Activated naive CD8-positive, alpha-beta T cell treated with anti-CD3 and anti-CD28 coated beads, Interleukin-2, amount 50 U/mL, for 24 hours (primary cell): ENCODE results near the gene ZKSCAN4.

Source experiments
- ATAC-seq: fragments of 150-1000 bp; cut with Tn5 transposase; one replicate; pipeline ENCODE4 v1.10.0; 2021
- DNase-seq: peaks from one replicate; pipeline ENCODE4 v3.0.0; 2021
- H3K27ac Mint-ChIP-seq: one replicate; pipeline ENCODE4 v1.8.0; 2021; ENCODE audit warnings: mild to moderate bottlenecking, mixed read lengths
- H3K27me3 Mint-ChIP-seq: one replicate; pipeline ENCODE4 v1.8.0; 2021; ENCODE audit warnings: mixed read lengths
- H3K36me3 Mint-ChIP-seq: one replicate; pipeline ENCODE4 v1.8.0; 2021; ENCODE audit warnings: low read depth, mixed read lengths
- H3K4me1 Mint-ChIP-seq: one replicate; pipeline ENCODE4 v1.8.0; 2021; ENCODE audit warnings: mixed read lengths
- H3K4me3 Mint-ChIP-seq: one replicate; pipeline ENCODE4 v1.8.0; 2021; ENCODE audit warnings: mild to moderate bottlenecking, moderate library complexity, mixed read lengths
- H3K9me3 Mint-ChIP-seq: one replicate; pipeline ENCODE4 v1.8.0; 2021; ENCODE audit warnings: mixed read lengths

Gene ZKSCAN4

GRCh38 chr6:28252009-28252975 lies at the start of gene ZKSCAN4:
Gene ZKSCAN4 (minus strand): TSS chr6:28252269. CDS start chr6:28251980, 289 bp downstream.
- DNase-seq = peak; percentile 84
- ATAC-seq = peak; percentile 90
- Mint-ChIP-seq H3K36me3 (peaks cover under 1% of the 10 kb centered on the region), H3K4me1 (peaks cover 28% of the 10 kb centered on the region), H3K27me3 (no peaks in the 10 kb centered on the region), H3K27ac (peak within 1 kb of the TSS; percentile 89), H3K9me3 (no peaks in the 10 kb centered on the region), H3K4me3 (peak within 1 kb of the TSS; percentile 90)

- H3K36me3 Mint-ChIP-seq = peaks cover under 1% of the 10 kb centered on the region
- DNase-seq = no peak
These were observed 44.5 kb upstream of the ZKSCAN4 start for GRCh38 chr6:28296520-28297060.

GRCh38 chr6:28295326-28295725 lies 43.3 kb upstream of the ZKSCAN4 start:
- Mint-ChIP-seq H3K4me1 (no peaks in the 10 kb centered on the region), H3K4me3 (no peak overlapping the region), H3K27me3 (no peaks in the 10 kb centered on the region), H3K36me3 (peaks cover 2% of the 10 kb centered on the region), H3K27ac (no peak overlapping the region), H3K9me3 (no peaks in the 10 kb centered on the region)
- DNase-seq (no peak), ATAC-seq (no peak)

More at GRCh38 chr6:28296520-28297060, 44.5 kb upstream of the ZKSCAN4 start:
- no peak for ATAC-seq
- no peaks in the 10 kb centered on the region for H3K4me1 Mint-ChIP-seq
- H3K27ac Mint-ChIP-seq = no peak overlapping the region
- H3K27me3 Mint-ChIP-seq = no peaks in the 10 kb centered on the region
- no peak overlapping the region for H3K4me3 Mint-ChIP-seq
- H3K9me3 Mint-ChIP-seq = no peaks in the 10 kb centered on the region

GRCh38 chr6:28291573-28291972 lies 39.5 kb upstream of the ZKSCAN4 start:
- Mint-ChIP-seq H3K9me3 (no peaks in the 10 kb centered on the region), H3K36me3 (peaks cover 14% of the 10 kb centered on the region), H3K27me3 (peaks cover under 1% of the 10 kb centered on the region), H3K4me3 (no peak overlapping the region), H3K4me1 (no peaks in the 10 kb centered on the region), H3K27ac (no peak overlapping the region)
- no peak for ATAC-seq
- no peak for DNase-seq

GRCh38 chr6:28282926-28283325 lies 30.9 kb upstream of the ZKSCAN4 start:
- Mint-ChIP-seq H3K9me3 (peaks cover 3% of the 10 kb centered on the region), H3K4me3 (no peak overlapping the region), H3K4me1 (peaks cover 13% of the 10 kb centered on the region), H3K36me3 (peaks cover 18% of the 10 kb centered on the region), H3K27ac (no peak overlapping the region), H3K27me3 (peaks cover 15% of the 10 kb centered on the region)
- no peak for ATAC-seq
- DNase-seq = no peak

DNA sequence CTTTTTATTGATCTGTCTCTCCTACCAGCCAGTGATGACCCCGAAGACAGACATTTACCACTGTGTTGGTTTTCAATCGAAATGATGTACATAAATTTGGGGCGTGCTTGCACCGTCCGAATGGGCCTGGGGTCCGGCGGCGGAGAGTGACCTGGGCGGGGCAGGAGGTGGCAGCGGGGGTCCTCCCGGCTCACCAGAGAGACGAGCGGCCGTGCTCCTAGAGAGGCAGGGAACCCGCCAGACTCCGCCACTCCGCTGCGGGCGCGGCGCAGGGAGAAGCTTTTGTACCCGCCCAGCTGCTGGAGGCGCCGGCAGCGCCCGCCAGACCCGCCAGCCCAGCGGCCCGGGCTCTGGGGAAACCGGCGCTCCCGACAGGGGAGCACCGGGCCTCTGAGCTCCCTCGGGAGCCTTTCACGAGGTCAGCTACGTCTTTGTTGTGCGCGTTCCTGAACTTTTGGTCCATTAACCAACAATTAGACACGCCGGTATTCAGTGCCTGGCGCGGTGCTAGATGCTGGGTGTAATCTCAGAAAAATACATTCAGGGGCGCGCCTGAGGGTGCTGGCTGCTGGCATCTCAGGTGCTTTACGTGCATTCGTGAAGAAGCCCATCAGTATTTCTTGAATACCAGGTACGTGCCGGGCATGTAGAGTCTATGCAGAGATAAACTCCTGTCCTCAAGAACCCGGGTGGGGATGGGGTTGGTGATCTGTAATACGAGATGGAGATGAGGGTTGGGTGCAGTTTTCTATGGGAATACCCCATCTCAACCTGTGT lies 29.4 kb upstream of the ZKSCAN4 start, which contains the start of gene PGBD1:
TSS of gene PGBD1 (plus strand) at position 285 of the 777 bp plus-strand sequence. CDS start 2,242 bp downstream, outside the sequence.
- peak; percentile 92 for ATAC-seq
- peaks cover 13% of the 10 kb centered on the region for H3K4me1 Mint-ChIP-seq

GRCh38 chr6:28280595-28281287 lies 28.7 kb upstream of the ZKSCAN4 start:
- Mint-ChIP-seq H3K36me3 (peaks cover 16% of the 10 kb centered on the region), H3K4me3 (peak overlapping the region; percentile 82), H3K27me3 (peaks cover 13% of the 10 kb centered on the region), H3K9me3 (peaks cover 3% of the 10 kb centered on the region), H3K27ac (no peak overlapping the region), H3K4me1 (peaks cover 13% of the 10 kb centered on the region)
- DNase-seq (no peak), ATAC-seq (no peak)

More for the DNA sequence above, 29.4 kb upstream of the ZKSCAN4 start, which contains the start of gene PGBD1:
- peak; percentile 71 for DNase-seq
- peak within 1 kb of the TSS; percentile 82 for H3K4me3 Mint-ChIP-seq
- H3K27me3 Mint-ChIP-seq = peaks cover 14% of the 10 kb centered on the region
- H3K27ac Mint-ChIP-seq = no peak within 1 kb of the TSS
- peaks cover 12% of the 10 kb centered on the region for H3K36me3 Mint-ChIP-seq
- peaks cover 3% of the 10 kb centered on the region for H3K9me3 Mint-ChIP-seq

DNA sequence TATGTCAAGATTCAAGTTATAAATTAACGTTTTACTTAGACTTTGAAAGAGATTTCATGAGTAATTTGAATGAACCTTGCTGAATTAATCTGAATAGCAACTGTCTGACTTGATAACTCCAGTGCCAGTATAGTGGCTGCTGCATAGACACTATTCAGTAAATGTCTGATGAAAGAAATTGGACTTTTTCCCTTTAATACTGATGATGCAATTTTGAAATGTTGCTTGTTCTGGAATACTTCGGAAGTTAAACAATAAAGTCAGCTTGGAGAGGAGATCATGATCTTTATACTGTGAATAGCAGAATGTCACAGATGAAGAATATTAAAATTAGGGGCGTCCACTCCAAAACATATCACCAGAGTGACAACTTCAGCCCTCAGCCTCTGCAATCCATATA lies 25.7 kb upstream of the ZKSCAN4 start:
- Mint-ChIP-seq H3K27ac (no peak overlapping the region), H3K4me3 (no peak overlapping the region), H3K27me3 (peaks cover 10% of the 10 kb centered on the region), H3K4me1 (peaks cover 16% of the 10 kb centered on the region), H3K9me3 (no peaks in the 10 kb centered on the region), H3K36me3 (peaks cover 29% of the 10 kb centered on the region)
- ATAC-seq (no peak), DNase-seq (no peak)

- Mint-ChIP-seq H3K36me3 (peaks cover 34% of the 10 kb centered on the region), H3K4me3 (no peak overlapping the region), H3K27me3 (peaks cover under 1% of the 10 kb centered on the region), H3K9me3 (no peaks in the 10 kb centered on the region), H3K4me1 (peaks cover 6% of the 10 kb centered on the region), H3K27ac (peak overlapping the region; percentile 10)
- ATAC-seq (no peak), DNase-seq (no peak)
These were observed 22.8 kb upstream of the ZKSCAN4 start for GRCh38 chr6:28274888-28275287.

- Mint-ChIP-seq H3K4me3 (no peak overlapping the region), H3K27me3 (no peaks in the 10 kb centered on the region), H3K36me3 (peaks cover 11% of the 10 kb centered on the region), H3K9me3 (no peaks in the 10 kb centered on the region), H3K27ac (peak overlapping the region; percentile 37), H3K4me1 (peaks cover 16% of the 10 kb centered on the region)
- no peak for DNase-seq
- peak; percentile 45 for ATAC-seq
These were observed 17.4 kb upstream of the ZKSCAN4 start for GRCh38 chr6:28269492-28269891.

GRCh38 chr6:28267695-28268059 lies 15.6 kb upstream of the ZKSCAN4 start:
- Mint-ChIP-seq H3K27me3 (no peaks in the 10 kb centered on the region), H3K4me1 (peaks cover 16% of the 10 kb centered on the region), H3K27ac (no peak overlapping the region), H3K9me3 (no peaks in the 10 kb centered on the region), H3K36me3 (peaks cover 4% of the 10 kb centered on the region), H3K4me3 (no peak overlapping the region)
- no peak for ATAC-seq
- DNase-seq = no peak

DNA sequence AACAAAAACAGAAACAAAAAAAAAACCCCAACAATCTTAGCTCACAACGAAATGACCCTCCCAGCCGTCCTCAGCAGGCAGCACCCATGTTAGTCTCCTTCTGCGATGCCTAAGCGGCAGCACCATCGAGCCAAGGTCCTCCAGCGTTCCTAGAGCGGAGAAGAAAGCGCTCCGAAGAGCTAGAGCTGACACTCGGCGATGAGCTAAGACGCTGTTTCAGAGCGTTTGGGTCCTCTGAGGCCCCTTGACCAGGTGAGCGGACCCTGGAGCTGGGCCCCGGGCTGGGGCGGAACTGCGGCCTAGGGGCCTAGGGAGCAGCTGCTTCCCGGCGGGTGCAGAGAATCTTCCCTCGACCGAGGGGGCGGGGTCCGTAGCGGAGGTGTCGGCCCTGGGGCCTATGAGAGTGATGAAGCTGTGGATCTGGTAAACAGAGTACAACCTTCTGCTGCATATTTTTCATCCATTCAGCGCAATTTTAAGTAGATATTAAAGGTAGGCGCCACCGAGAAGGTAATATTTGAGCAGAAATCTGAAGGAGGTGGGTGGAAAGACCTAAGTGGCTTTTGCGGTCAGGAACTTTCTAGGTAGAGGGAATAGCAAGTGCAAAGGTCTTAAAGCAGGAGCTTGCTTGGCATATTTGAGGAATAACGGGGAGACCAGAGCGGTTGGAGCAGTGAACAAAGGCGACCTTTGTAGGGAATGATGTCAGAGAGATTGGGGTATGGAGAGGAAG lies 15.1 kb upstream of the ZKSCAN4 start, which contains the start of gene ZSCAN26:
TSS of gene ZSCAN26 (plus strand) at position 182 of the 733 bp plus-strand sequence. CDS start 4,777 bp downstream, outside the sequence.
- no peaks in the 10 kb centered on the region for H3K27me3 Mint-ChIP-seq
- no peaks in the 10 kb centered on the region for H3K9me3 Mint-ChIP-seq
- H3K4me3 Mint-ChIP-seq = no peak within 1 kb of the TSS
- DNase-seq (peak; percentile 79), ATAC-seq (peak; percentile 91)
- H3K36me3 Mint-ChIP-seq = no peaks in the 10 kb centered on the region
- no peak within 1 kb of the TSS for H3K27ac Mint-ChIP-seq
- peaks cover 16% of the 10 kb centered on the region for H3K4me1 Mint-ChIP-seq

DNA sequence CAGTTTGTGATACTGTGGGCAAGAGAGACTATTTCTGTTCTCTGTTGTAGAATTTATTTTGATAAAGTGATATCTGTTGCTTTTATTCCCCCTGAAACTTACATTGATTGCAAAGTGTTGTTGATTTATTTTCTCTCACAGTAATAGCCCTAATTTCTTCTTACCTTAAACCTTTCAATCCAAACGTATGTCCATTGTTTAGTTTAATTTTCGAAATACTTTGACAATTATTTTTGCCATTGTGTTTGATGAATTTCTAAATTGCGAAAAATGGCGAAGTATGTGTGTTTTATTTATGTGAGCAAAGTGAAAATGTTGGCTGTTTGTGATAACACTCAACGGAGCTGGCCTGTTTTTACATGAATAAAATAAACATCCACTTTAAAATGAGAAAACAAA lies 14.5 kb upstream of the ZKSCAN4 start:
- DNase-seq = no peak
- H3K36me3 Mint-ChIP-seq = no peaks in the 10 kb centered on the region
- H3K9me3 Mint-ChIP-seq = no peaks in the 10 kb centered on the region
- no peak overlapping the region for H3K27ac Mint-ChIP-seq
- no peak for ATAC-seq
- peaks cover 16% of the 10 kb centered on the region for H3K4me1 Mint-ChIP-seq
- no peak overlapping the region for H3K4me3 Mint-ChIP-seq
- no peaks in the 10 kb centered on the region for H3K27me3 Mint-ChIP-seq
